DND-41 (cell line): ENCODE data around the gene UFD1.
A peak's percentile ranks its signal among the peaks of the same experiment; 100 is the strongest.

ENCODE experiments used
- ATAC-seq: fragments of 200-7000 bp; cut with Tn5 transposase; 3 replicates; pipeline ENCODE4 v1.9.1; 2021; ENCODE audit warnings: low read depth; ENCODE audit not compliant: insufficient read depth
- DNase-seq: peaks from one replicate; pipeline ENCODE4 v3.0.0-alpha.2; 2020
- H2AFZ ChIP-seq: 2 replicates; pipeline ENCODE4 v1.6.0; 2012; ENCODE audit warnings: low read depth, low read length
- H3K27ac ChIP-seq: 2 replicates; pipeline ENCODE4 v1.5.1; 2012; ENCODE audit warnings: low read length, inconsistent platforms
- H3K27me3 ChIP-seq: fragments of 200-600 bp; sonication (generic); 2 replicates; pipeline ENCODE4 v1.6.0; 2012; ENCODE audit warnings: low read length, mild to moderate bottlenecking, inconsistent platforms; ENCODE audit not compliant: insufficient read depth, poor library complexity
- H3K36me3 ChIP-seq: 2 replicates; pipeline ENCODE4 v1.5.1; 2012; ENCODE audit warnings: low read length, inconsistent platforms; ENCODE audit not compliant: insufficient read depth
- H3K4me1 ChIP-seq: 2 replicates; pipeline ENCODE4 v1.5.1; 2012; ENCODE audit warnings: mild to moderate bottlenecking, low read length; ENCODE audit not compliant: insufficient read depth
- H3K4me2 ChIP-seq: 2 replicates; pipeline ENCODE4 v1.6.0; 2012; ENCODE audit warnings: mild to moderate bottlenecking, moderate library complexity, low read length, inconsistent platforms; ENCODE audit not compliant: insufficient read depth
- H3K4me3 ChIP-seq, 2 experiments: fragments of 200-600 bp in 1 of 2; shearing (Covaris generic) in 1 of 2; 2 replicates each; pipeline ENCODE4 v1.5.1; 2012 to 2016; ENCODE audit warnings: inconsistent platforms in 2 of 2, low read length in 2 of 2, mild to moderate bottlenecking in 2 of 2, low read depth in 1 of 2, moderate library complexity in 1 of 2
- H3K79me2 ChIP-seq: 2 replicates; pipeline ENCODE4 v1.6.0; 2012; ENCODE audit warnings: low read length, inconsistent platforms; ENCODE audit not compliant: insufficient read depth
- H3K9ac ChIP-seq: 2 replicates; pipeline ENCODE4 v1.6.0; 2012; ENCODE audit warnings: low read depth, mild to moderate bottlenecking, inconsistent platforms, low read length, moderate library complexity
- H3K9me3 ChIP-seq: 2 replicates; pipeline ENCODE4 v1.5.1; 2012; ENCODE audit warnings: low read length, moderate library complexity, mild to moderate bottlenecking, inconsistent platforms; ENCODE audit not compliant: insufficient read depth, severe bottlenecking
- H4K20me1 ChIP-seq: 2 replicates; pipeline ENCODE4 v1.6.0; 2012; ENCODE audit warnings: low read length; ENCODE audit not compliant: insufficient read depth
- EZH2 ChIP-seq: IDR thresholded peaks from 3 replicates; pipeline ENCODE4 v1.6.1; 2012; ENCODE audit warnings: borderline replicate concordance, low read depth, mild to moderate bottlenecking, moderate library complexity, low read length, inconsistent platforms; ENCODE audit not compliant: severe bottlenecking
- TF ChIP-seq, protein P1 (sequence below): IDR thresholded peaks from 2 replicates; pipeline ENCODE4 v1.5.1; 2012; ENCODE audit warnings: borderline replicate concordance, low read length, moderate library complexity, mild to moderate bottlenecking; ENCODE audit not compliant: poor library complexity, severe bottlenecking; ENCODE audit errors: extremely low read depth

Gene UFD1

DNA sequence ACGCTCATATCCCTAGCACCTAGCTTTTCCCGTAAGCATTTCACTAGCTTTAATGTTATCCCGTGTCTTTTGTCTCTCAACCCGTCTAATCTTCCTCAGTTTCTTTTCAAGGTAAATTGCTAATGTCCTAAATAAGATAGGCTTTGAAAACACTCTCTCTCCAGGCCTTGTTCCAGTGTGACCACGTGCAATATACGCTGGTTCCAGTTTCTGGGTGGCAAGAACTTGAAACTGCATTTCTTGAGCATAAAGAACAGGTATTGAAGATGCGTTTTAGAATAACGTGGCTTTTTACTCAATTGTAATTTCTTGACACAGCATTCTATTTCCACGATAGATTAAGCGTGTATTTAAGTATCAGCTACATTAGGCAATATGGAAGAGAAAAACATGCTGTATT, 1.8 kb upstream of the UFD1 start:
- peaks cover 53% of the 10 kb centered on the region for H3K4me1 ChIP-seq
- peaks cover 52% of the 10 kb centered on the region for H4K20me1 ChIP-seq
- no peaks in the 10 kb centered on the region for H3K9me3 ChIP-seq
- H3K4me3 ChIP-seq: peak overlapping the region; percentile 52 to 98; a peak in 3 of 4 replicates
- H2AFZ ChIP-seq: no peak overlapping the region
- H3K9ac ChIP-seq: peak overlapping the region; percentile 79
- ATAC-seq (no peak), DNase-seq (no peak)
- peak overlapping the region; percentile 84 for H3K4me2 ChIP-seq
- H3K27me3 ChIP-seq: no peaks in the 10 kb centered on the region
- TF ChIP-seq, protein P1, sequence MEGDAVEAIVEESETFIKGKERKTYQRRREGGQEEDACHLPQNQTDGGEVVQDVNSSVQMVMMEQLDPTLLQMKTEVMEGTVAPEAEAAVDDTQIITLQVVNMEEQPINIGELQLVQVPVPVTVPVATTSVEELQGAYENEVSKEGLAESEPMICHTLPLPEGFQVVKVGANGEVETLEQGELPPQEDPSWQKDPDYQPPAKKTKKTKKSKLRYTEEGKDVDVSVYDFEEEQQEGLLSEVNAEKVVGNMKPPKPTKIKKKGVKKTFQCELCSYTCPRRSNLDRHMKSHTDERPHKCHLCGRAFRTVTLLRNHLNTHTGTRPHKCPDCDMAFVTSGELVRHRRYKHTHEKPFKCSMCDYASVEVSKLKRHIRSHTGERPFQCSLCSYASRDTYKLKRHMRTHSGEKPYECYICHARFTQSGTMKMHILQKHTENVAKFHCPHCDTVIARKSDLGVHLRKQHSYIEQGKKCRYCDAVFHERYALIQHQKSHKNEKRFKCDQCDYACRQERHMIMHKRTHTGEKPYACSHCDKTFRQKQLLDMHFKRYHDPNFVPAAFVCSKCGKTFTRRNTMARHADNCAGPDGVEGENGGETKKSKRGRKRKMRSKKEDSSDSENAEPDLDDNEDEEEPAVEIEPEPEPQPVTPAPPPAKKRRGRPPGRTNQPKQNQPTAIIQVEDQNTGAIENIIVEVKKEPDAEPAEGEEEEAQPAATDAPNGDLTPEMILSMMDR: no peak
- H3K79me2 ChIP-seq: peaks cover 84% of the 10 kb centered on the region
- H3K27ac ChIP-seq: peak overlapping the region; percentile 80
- peaks cover 58% of the 10 kb centered on the region for H3K36me3 ChIP-seq

DNA sequence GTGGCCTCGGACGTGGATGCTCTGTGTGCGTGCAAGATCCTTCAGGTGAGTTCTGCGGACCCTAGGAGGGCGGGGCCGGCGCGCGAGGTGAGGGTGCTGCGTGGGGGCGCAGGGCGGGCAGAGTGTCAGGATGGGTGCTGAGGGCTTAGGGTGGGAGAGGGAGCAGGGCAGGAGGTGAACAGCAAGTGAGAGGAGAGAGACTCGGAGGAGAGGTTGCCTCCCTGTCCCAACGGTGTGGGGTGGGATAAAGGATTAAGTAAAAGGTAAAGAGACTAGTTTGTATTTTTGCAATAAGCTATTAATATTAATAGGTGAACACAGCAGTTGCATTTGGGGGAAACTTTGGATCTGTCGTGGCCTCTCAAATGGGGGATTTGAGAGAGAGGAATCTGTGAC, 1.2 kb upstream of the UFD1 start:
- H3K4me1 ChIP-seq: peaks cover 54% of the 10 kb centered on the region
- peak overlapping the region; percentile 52 to 98 for H3K4me3 ChIP-seq
- no peaks in the 10 kb centered on the region for H3K27me3 ChIP-seq
- TF ChIP-seq, protein P1: no peak
- TF ChIP-seq EZH2: no peak
- H3K79me2 ChIP-seq: peaks cover 85% of the 10 kb centered on the region
- H2AFZ ChIP-seq: peak overlapping the region; percentile 91
- peak overlapping the region; percentile 79 for H3K9ac ChIP-seq
- peaks cover 57% of the 10 kb centered on the region for H4K20me1 ChIP-seq
- DNase-seq (no peak), ATAC-seq (peak; percentile 6; the same call in 1 of the 3 replicates)
- peaks cover 58% of the 10 kb centered on the region for H3K36me3 ChIP-seq
- no peaks in the 10 kb centered on the region for H3K9me3 ChIP-seq
- H3K27ac ChIP-seq: peak overlapping the region; percentile 80
- H3K4me2 ChIP-seq: peak overlapping the region; percentile 84

DNA sequence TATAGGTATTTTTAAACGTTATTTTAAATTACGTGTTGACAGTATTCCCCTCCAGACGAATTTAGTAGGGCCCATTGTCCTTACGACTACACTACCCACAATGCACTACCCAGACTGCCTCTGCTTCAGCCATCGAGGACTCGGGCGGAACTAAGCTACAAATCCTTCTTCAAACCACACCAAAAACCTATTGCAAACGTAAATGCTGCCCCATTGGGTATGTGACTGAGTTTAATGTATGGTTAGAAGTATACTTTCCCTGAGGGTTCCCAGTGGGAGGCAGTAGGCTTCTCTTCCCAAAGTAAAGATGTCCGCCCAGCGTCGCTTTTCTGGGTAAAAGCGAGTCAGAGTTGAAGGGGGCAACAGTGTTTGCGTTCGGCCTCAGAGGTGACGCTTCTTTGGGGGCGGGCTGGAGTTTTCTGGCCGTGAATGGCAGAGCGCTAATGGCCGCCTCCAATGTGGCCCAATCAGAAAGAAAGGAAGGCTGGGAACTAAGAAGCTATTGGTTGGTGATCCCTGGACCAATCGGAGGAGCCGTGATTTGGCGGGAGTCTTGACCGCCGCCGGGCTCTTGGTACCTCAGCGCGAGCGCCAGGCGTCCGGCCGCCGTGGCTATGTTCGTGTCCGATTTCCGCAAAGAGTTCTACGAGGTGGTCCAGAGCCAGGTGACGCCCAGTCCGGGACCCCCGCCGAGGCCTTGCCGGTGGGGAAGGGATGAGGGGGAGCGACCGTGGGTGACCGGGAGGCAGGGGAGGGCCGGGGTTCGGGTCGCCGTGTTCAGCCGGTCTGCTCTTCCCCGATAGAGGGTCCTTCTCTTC, 571 bp upstream of the UFD1 start, which contains the start of gene CDC45:
TSS of gene CDC45 (plus strand) at position 566 of the 818 bp plus-strand sequence. CDS start at position 615, 49 bp downstream.
- peaks cover 62% of the 10 kb centered on the region for H4K20me1 ChIP-seq
- peak within 1 kb of the TSS; percentile 100 for H3K27ac ChIP-seq
- peak; percentile 91 for ATAC-seq
- H3K79me2 ChIP-seq: peaks cover 88% of the 10 kb centered on the region
- peak within 1 kb of the TSS; percentile 93 for H3K4me2 ChIP-seq
- no peak for TF ChIP-seq EZH2
- TF ChIP-seq, protein P1: peak; percentile 5
- H3K4me3 ChIP-seq: peak within 1 kb of the TSS; percentile 52 to 98
- peak; percentile 97 for DNase-seq
- peak within 1 kb of the TSS; percentile 98 for H2AFZ ChIP-seq
- H3K9me3 ChIP-seq: no peaks in the 10 kb centered on the region
- H3K9ac ChIP-seq: peak within 1 kb of the TSS; percentile 79
- no peaks in the 10 kb centered on the region for H3K27me3 ChIP-seq
- peaks cover 58% of the 10 kb centered on the region for H3K36me3 ChIP-seq
- peaks cover 53% of the 10 kb centered on the region for H3K4me1 ChIP-seq
